Measurements from ENCODE around the gene PCARE.

Gene PCARE

DNA sequence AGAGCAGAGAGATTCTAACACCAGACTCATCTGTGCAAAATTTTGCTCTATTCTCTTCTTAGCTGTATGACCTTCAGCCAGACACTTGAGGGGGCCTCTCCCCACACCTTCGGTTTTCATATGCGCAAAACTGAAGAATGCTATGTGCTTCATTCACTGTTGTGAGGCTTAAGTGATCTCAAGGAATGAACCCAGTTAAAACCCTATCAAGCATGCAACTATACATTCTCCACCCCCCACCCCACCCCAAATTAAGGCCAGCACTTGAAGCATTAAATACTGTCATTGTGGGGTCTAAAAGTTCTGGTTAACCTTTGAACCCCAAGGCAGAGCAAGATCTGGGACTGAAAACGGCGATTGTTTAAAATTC lies 10.0 kb downstream of the PCARE start:
- in situ Hi-C loops (cut with HindIII; ENCODE audit: low sequenced_read_pairs), result loop anchor here (25.0 kb wide), 1 partner anchor 123 kb away; no protein-coding TSS in a partner anchor

GRCh38 chr2:29063646-29064345 lies 10.5 kb downstream of the PCARE start:
- in situ Hi-C loops (cut with HindIII; ENCODE audit: low sequenced_read_pairs), result loop anchor here (25.0 kb wide), 1 partner anchor 124 kb away; no protein-coding TSS in a partner anchor

DNA sequence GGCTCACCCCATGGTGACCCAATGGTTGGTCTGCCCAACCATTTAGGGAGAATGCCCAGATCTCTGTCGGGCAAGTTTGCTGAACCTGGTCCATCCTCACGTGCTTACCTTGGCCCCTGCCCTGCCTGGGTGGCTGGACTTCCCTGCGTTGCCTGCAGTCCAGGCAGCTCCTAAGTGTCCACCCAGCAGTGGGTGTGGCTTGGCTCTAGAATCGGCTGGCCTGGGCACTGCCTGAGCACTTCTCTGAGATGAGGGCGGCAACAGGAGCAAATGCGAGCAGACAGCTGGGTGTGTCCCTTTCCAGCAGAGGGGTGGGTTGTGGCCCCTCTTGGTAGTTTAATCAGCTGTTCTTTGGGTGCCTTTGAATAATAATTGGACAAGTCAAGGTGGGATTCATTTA lies 11.3 kb downstream of the PCARE start:
- in situ Hi-C loops (cut with HindIII; ENCODE audit: low sequenced_read_pairs), result loop anchor here (25.0 kb wide), 1 partner anchor 124 kb away; no protein-coding TSS in a partner anchor

DNA sequence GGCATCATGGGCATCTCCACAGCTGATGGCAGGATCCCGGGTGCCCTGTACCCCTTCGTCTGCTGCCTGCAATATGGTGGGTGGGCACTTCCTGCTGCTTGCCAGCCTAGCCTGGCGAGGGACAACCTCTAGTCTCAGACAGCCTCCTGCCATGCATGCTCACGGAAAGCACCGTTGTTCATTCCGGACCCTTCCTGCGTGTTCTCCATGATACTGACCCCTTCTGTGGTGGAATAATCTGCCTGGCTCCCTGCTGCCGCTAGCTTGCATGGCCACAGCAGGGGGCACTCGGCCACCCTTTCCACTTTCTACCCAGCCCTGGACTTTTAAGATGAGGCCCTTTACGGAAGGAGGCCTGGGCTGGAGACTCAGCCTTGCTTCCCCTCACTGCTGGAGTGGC lies 12.0 kb downstream of the PCARE start:
- in situ Hi-C loops (cut with HindIII; ENCODE audit: low sequenced_read_pairs), result loop anchor here (25.0 kb wide), 1 partner anchor 125 kb away; no protein-coding TSS in a partner anchor

DNA sequence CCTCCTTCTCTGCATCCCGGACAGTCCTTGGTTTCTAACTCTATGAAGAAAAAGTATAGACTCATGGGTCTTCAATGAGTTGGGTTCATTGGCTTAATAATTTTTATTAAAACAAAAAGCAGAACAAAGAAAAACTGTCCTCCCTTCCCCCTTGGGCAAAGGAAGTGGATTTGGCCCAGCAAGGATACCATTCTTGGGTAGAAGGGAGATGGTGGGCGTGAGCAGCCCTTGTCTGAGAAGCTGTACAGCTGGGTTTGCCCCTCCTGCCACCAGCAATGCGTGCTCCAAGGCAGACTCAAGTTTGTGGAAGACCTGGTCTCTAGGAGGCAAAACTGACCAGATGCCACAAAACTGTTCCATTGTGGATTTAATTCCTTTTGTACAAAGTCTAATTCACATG lies 12.7 kb downstream of the PCARE start:
- in situ Hi-C loops (cut with HindIII; ENCODE audit: low sequenced_read_pairs), result loop anchor here (25.0 kb wide), 1 partner anchor 126 kb away; no protein-coding TSS in a partner anchor

DNA sequence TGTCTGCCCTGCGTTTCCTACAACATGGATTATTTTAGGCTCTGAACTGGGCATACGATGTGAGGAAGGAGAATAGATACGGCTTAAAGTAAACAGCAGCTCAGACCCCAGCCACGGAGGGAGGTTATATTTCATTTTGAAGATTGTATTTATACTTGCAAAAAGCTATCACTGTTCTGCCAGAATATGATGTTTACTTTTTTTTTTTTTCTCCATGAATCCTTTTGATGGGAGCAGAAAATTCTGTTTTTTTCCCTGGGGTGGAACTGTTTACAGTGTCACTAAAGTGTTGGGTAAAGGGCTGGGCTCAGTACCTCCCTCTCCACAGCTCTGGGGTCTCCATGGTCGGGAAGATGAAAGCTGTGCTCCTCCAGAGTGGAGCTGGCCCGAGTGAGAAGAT lies 13.1 kb downstream of the PCARE start:
- in situ Hi-C loops (cut with HindIII; ENCODE audit: low sequenced_read_pairs), result loop anchor here (25.0 kb wide), 1 partner anchor 126 kb away; no protein-coding TSS in a partner anchor

GRCh38 chr2:29060441-29060840 lies 13.9 kb downstream of the PCARE start:
- in situ Hi-C loops (cut with HindIII; ENCODE audit: low sequenced_read_pairs), result loop anchor here (25.0 kb wide), 1 partner anchor 127 kb away; no protein-coding TSS in a partner anchor

DNA sequence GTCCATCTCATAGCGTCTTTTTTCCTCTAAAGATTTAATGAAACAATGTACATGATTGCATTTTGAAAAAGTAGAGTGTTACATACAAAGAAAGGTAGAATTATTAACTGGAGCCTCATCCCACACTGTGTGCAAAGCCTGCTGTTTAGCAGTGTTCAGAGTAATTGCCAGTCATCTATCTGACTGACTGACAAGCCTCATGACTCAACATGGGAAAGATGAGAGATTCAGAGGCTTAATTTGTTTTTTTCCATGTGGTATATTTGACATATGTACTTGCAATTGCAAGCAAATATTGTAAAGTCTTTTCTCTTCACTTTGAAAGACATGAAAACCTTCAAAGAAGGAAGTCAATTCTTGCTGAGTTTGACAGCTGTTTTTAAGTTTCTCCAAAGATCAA lies 14.7 kb downstream of the PCARE start:
- in situ Hi-C loops (cut with HindIII; ENCODE audit: low sequenced_read_pairs), result loop anchor here (25.0 kb wide), 1 partner anchor 128 kb away; no protein-coding TSS in a partner anchor

- in situ Hi-C loops (cut with HindIII; ENCODE audit: low sequenced_read_pairs), result loop anchor here (25.0 kb wide), 1 partner anchor 130 kb away; no protein-coding TSS in a partner anchor
Observed at GRCh38 chr2:29057006-29057405, 17.3 kb downstream of the PCARE start.

DNA sequence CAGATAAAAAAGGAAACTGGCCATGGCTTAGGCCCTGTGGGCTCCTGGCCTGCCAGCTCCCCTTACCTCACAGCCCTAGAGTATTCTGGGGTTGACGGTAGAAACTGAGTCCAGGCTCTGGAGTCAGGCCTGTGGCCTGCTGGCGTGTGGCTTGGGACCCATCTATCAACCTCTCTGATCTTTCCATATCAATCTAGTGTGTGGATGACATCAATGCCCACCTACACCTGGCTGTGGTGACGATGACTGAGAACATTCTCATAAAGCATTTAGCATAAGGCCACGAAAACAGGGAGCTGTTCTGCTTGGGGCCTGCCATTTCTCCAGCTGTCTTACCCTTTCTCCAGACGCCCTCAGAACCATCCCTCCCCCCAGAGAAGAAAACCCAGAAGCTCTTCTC lies 17.9 kb downstream of the PCARE start:
- in situ Hi-C loops (cut with HindIII; ENCODE audit: low sequenced_read_pairs), result loop anchor here (25.0 kb wide), 1 partner anchor 131 kb away; no protein-coding TSS in a partner anchor

GRCh38 chr2:29055601-29056000 lies 18.7 kb downstream of the PCARE start:
- in situ Hi-C loops (cut with HindIII; ENCODE audit: low sequenced_read_pairs), result loop anchor here (25.0 kb wide), 1 partner anchor 132 kb away; no protein-coding TSS in a partner anchor

DNA sequence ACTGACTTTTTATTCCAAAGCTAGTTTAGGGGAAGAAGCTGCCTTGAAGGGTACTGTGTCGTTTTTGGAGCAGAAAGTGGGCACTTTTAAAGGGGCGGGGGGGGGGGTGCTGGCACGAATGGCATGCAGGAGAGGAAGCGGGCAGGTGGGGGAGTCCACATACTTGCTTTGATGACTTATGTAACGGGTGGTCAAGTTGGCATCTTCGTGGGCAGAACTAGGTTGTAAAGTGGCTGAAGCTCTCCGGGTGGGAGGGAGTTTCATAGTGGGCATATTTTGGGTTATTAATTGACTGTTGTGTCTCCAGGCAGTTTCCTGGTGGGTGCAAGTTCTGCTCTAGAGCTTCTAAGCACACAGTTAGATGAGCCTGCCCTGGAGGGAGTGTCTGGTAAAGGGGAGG lies 19.9 kb downstream of the PCARE start:
- in situ Hi-C loops (cut with HindIII; ENCODE audit: low sequenced_read_pairs), result loop anchor here (25.0 kb wide), 1 partner anchor 133 kb away; no protein-coding TSS in a partner anchor

DNA sequence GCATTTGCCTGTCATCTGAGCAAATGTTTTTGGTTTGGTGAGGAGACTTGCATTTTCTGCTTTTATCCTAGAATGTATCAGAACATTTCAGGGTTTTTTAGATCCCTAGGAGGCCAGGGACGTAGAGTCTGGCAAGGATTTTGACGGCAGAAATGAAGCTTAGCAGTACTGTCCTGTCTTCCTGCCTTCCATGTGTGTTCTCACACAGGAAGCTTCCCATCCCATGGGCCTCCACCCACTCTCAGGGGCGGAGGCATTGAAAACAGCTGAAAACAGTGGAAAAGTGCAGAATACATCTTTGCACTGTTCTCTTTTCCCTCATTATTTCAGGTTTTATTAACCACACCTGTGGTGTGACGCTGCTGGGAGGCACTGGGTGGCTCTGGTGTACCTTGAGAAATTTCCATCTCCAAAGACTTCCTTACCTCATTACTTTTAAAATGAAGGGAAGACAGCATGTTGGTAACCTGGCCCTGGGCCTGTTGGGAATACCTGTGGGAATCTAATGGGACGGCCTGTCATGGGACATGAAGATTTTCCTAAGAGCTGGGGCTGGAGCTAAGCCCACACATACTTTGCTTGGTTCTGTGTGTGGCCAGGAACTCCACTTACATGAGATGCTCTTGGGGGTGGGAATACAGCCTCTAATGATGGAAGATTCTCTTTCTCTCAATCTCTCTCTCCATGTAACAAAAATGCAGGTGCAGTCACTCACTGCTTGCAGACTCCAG lies 20.5 kb downstream of the PCARE start:
- in situ Hi-C loops (cut with HindIII; ENCODE audit: low sequenced_read_pairs), result loop anchor here (25.0 kb wide), 1 partner anchor 133 kb away; no protein-coding TSS in a partner anchor

GRCh38 chr2:29053223-29053622 lies 21.1 kb downstream of the PCARE start:
- in situ Hi-C loops (cut with HindIII; ENCODE audit: low sequenced_read_pairs), result loop anchor here (25.0 kb wide), 1 partner anchor 134 kb away; no protein-coding TSS in a partner anchor

DNA sequence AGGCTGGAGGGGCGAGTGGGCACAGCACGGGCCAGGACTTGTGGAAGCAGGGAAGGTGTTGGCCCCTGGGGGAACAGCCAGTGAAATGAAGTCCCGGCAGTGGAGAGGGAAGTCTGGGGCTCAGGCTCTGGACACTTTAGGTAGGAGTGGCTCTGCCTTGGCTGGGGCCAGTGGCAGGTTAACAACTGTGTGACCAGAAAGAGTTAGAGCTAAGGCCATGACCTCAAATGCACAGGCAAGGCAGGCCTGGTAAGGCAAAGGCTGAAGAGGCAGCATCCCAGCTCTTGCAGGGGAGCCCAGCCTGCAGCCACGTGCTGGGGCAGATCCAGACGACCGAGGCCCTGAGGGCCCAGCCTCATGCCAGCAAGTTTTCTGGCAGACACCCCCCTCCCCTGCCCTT lies 21.5 kb downstream of the PCARE start:
- in situ Hi-C loops (cut with HindIII; ENCODE audit: low sequenced_read_pairs), result loop anchor here (25.0 kb wide), 1 partner anchor 134 kb away; no protein-coding TSS in a partner anchor

DNA sequence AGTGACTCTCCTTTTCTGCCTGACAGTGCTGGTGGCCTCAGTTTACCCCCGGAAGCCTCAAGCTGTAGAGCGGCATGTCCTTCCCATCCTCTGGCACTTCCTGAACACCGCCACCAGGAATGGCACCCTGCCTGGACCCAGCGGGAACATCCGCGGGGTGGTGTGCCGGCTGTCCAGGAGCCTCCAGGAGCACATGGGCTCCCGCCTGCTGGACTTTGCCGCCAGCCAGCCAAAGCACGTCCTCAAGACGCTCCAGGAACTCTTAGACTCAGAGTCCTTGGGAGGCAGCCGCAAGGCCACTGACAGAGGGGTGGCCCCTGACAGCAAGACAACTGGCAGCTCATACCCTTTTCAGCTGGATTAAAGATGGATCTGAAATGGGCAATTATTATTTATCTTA lies 22.6 kb downstream of the PCARE start:
- in situ Hi-C loops (cut with HindIII; ENCODE audit: low sequenced_read_pairs), result loop anchor here (25.0 kb wide), 1 partner anchor 136 kb away; no protein-coding TSS in a partner anchor

DNA sequence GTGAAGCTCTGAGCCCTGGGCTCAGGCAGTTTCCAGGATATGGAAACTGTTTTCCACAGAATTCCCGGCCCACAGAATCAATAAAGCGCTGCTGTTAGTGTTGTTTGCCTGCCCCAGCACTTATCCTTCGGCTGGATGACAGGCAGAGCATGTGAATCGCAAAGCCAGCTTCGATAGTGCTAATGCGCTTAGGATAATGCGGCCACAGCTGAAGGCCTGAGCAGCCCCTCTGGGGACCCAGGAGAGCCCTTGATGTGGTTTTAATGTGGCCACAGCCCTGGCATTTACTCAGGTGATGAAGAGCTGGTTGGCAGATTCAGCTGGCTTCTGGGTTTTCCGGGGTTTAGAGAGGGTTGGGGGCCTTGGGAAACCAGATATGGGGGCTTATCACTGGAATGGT lies 23.7 kb downstream of the PCARE start:
- in situ Hi-C loops (cut with HindIII; ENCODE audit: low sequenced_read_pairs), result loop anchor here (25.0 kb wide), 1 partner anchor 137 kb away; no protein-coding TSS in a partner anchor

DNA sequence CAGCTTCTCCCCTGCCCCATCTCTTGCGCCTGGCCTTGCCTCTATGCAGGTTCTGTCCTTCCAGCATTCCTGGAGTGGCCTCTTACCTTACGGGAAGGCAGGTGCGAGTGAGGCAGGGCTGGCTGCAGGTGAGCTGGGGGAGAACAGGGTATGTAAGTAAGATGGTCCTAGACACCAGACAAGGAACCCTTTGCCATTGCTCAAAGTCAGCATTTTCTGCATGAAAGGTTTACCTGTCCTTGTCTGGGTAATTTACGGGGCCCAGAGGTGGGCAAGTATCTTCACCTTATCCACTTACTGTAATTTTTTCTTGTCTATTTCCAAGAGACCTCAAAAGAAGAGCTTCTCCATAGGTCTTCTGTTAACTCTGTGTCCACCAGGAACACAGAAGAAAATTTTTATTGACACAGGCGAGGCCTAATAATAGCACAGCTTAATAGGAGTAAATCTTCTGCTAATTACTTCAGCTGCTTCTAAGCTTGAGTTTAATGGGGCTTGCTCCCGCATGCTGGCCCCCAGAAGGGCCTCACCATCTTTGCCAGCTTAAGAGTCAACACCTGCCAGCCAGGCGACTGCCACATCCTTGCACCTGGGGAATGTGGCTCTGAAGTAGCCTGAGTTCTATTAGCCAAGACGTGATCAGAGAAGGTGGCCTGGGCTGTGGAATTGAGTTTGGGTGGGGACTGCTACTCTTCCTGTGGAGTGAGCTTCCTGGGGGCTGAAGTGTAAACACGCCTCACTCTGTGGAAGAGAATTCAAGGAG lies 27.1 kb downstream of the PCARE start:
- in situ Hi-C loops (cut with HindIII; ENCODE audit: low sequenced_read_pairs), result no loop called here

DNA sequence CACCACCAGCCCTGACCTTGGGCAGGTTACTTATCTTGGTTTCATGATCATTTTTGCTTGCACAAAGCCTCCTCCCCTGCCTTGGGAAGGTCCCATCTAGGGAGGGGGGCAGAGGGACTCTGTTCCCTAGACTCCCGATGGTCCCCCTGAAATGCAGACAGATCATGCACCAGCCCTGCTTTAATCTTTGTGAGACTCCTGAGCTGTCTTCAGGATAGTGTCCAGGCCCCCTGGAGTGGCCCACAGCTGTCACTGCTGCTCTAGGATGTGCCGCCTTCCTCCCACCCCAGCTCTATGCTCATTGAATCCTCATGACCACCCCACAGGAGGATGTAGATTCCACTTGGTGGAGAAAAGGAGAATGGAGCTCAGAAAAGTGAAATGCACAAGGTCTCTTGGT lies 28.0 kb downstream of the PCARE start:
- in situ Hi-C loops (cut with HindIII; ENCODE audit: low sequenced_read_pairs), result no loop called here

GRCh38 chr2:29044459-29044858 lies 29.9 kb downstream of the PCARE start:
- in situ Hi-C loops (cut with HindIII; ENCODE audit: low sequenced_read_pairs), result no loop called here

All from DLD1 (cell line).